ENCODE results near the gene SLITRK4. TPM values are rescaled to one million over a fixed set of nuclear protein-coding genes. Genes with fewer than 3 reads are reported as not detected.

SLITRK4 gene
- polyA plus RNA-seq, 1 donor = 5.2 TPM

Other genes starting within 250 kb of the SLITRK4 start
- gene SPANXN3, start 118.6 kb downstream of the SLITRK4 start, polyA plus RNA-seq (ENCODE audit: insufficient read length) = not detected
- not detected for gene SPANXN2, start 84.7 kb upstream of the SLITRK4 start, polyA plus RNA-seq (ENCODE audit: insufficient read length)
- gene UBE2NL, start 248.0 kb upstream of the SLITRK4 start, polyA plus RNA-seq (ENCODE audit: insufficient read length) = 0.20 TPM